Measurements from ENCODE around the gene TTLL3.

Gene TTLL3

GRCh38 chr3:9809615-9810432 lies at the start of gene TTLL3:
Gene TTLL3, plus strand, starts transcription at chr3:9810262. Its CDS starts 400 bp downstream, at chr3:9810662.
- peak within 1 kb of the TSS; percentile 64 for H3K4me3 ChIP-seq (ENCODE audit: control insufficient read depth, low read depth, low read length)
- TF ChIP-seq CTCF (IDR thresholded peaks at IDR 0.05; ENCODE audit: control insufficient read depth, insufficient read depth, low read depth, low read length, missing control alignments) = no peak
- no peak for DNase-seq (ENCODE audit: low read depth)

- TF ChIP-seq CTCF (IDR thresholded peaks at IDR 0.05; ENCODE audit: control insufficient read depth, insufficient read depth, low read depth, low read length, missing control alignments) = no peak
Measured at GRCh38 chr3:9760779-9761505, 49.1 kb upstream of the TTLL3 start.

GRCh38 chr3:9761919-9762318 lies 48.1 kb upstream of the TTLL3 start:
- DNase-seq (ENCODE audit: low read depth) = no peak
- H3K4me3 ChIP-seq (ENCODE audit: control insufficient read depth, low read depth, low read length) = no peak overlapping the region
- TF ChIP-seq CTCF (IDR thresholded peaks at IDR 0.05; ENCODE audit: control insufficient read depth, insufficient read depth, low read depth, low read length, missing control alignments) = no peak

More at GRCh38 chr3:9760779-9761505, 49.1 kb upstream of the TTLL3 start:
- no peak for DNase-seq (ENCODE audit: low read depth)
- H3K4me3 ChIP-seq (ENCODE audit: control insufficient read depth, low read depth, low read length) = no peak overlapping the region

GRCh38 chr3:9762871-9763270 lies 47.2 kb upstream of the TTLL3 start:
- DNase-seq (ENCODE audit: low read depth) = no peak
- no peak overlapping the region for H3K4me3 ChIP-seq (ENCODE audit: control insufficient read depth, low read depth, low read length)
- TF ChIP-seq CTCF (IDR thresholded peaks at IDR 0.05; ENCODE audit: control insufficient read depth, insufficient read depth, low read depth, low read length, missing control alignments) = no peak

- no peak for TF ChIP-seq CTCF (IDR thresholded peaks at IDR 0.05; ENCODE audit: control insufficient read depth, insufficient read depth, low read depth, low read length, missing control alignments)
- no peak overlapping the region for H3K4me3 ChIP-seq (ENCODE audit: control insufficient read depth, low read depth, low read length)
- no peak for DNase-seq (ENCODE audit: low read depth)
Measured at GRCh38 chr3:9765865-9766264, 44.2 kb upstream of the TTLL3 start.

- no peak for TF ChIP-seq CTCF (IDR thresholded peaks at IDR 0.05; ENCODE audit: control insufficient read depth, insufficient read depth, low read depth, low read length, missing control alignments)
- no peak for DNase-seq (ENCODE audit: low read depth)
- H3K4me3 ChIP-seq (ENCODE audit: control insufficient read depth, low read depth, low read length) = no peak overlapping the region
Measured at GRCh38 chr3:9767418-9767817, 42.6 kb upstream of the TTLL3 start.
